Left ventricle myocardium inferior (tissue), 1 donor: Measurements from ENCODE around the gene OAF. TPM values are rescaled to one million over a fixed set of nuclear protein-coding genes. Genes with fewer than 3 reads are reported as not detected.

ENCODE experiments used
- DNase-seq: peaks from one replicate; pipeline ENCODE4 v3.0.0-alpha.2; 2020
- H3K27ac ChIP-seq: fragments of 200-600 bp; replicated peaks from 2 replicates; pipeline ENCODE4 v1.8.0; 2021
- H3K27me3 ChIP-seq: fragments of 200-600 bp; 2 replicates; pipeline ENCODE4 v1.8.0; 2021; ENCODE audit warnings: low read depth
- H3K36me3 ChIP-seq: fragments of 200-600 bp; 2 replicates; pipeline ENCODE4 v1.8.0; 2021
- H3K4me1 ChIP-seq: fragments of 200-600 bp; 2 replicates; pipeline ENCODE4 v1.8.0; 2021
- H3K4me3 ChIP-seq: fragments of 200-600 bp; 2 replicates; pipeline ENCODE4 v1.8.0; 2021; ENCODE audit warnings: mild to moderate bottlenecking, moderate library complexity
- H3K9me3 ChIP-seq: fragments of 200-600 bp; replicated peaks from 2 replicates; pipeline ENCODE4 v1.8.0; 2021
- intact Hi-C: fragments of 100-400 bp; cut with micrococcal nuclease; formaldehyde crosslinking; loops from one replicate; pipeline ENCODE4 v1.11.0; 2022
- total RNA-seq: library from RNA; stranded (reverse); fragmentation: NEBNext Ultra II Directional; extraction: Animal tissue kit (Norgen Biotek cat#: 25700); gene quantifications from one replicate; pipeline ENCODE4 v1.2.1, GENCODE V29; 2021
- TF ChIP-seq, protein P1 (sequence below): fragments of 200-600 bp; IDR thresholded peaks from 2 replicates; pipeline ENCODE4 v1.8.0; 2021; ENCODE audit warnings: antibody characterized with exemption, mild to moderate bottlenecking, borderline replicate concordance
- donor health status: DM: no; HTN: yes; CAD: no; lungs with severe emphysema.

The OAF gene
- total RNA-seq, 1 donor from 2014 or later = 23.7 TPM

DNA sequence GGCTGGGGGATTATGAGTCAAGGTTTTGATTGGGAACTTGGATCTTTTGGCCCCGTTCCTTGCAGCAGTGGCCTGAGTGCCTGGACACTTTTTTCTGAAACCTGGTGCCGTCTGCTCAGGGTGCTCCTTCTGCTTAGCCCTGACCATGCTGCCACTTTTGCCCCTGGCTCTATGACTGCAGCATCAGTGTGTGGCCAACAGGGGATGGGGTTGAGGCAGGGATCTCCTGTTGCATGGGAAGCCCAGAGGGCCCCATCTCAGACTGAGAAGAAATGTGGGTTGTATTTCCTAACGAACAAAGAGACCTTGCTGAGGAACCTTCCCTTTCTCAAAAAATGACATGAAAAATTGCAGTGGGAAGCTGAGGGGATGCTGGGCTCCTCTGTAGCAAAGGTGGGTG is 47.8 kb downstream of the OAF start:
- no peak for DNase-seq
- peaks cover 16% of the 10 kb centered on the region for H3K4me1 ChIP-seq
- intact Hi-C loops = no loop called here
- H3K36me3 ChIP-seq = no peaks in the 10 kb centered on the region
- no peak overlapping the region for H3K4me3 ChIP-seq
- H3K27me3 ChIP-seq = peaks cover 61% of the 10 kb centered on the region
- H3K27ac ChIP-seq = no peak overlapping the region
- H3K9me3 ChIP-seq = no peaks in the 10 kb centered on the region
- TF ChIP-seq, protein P1, sequence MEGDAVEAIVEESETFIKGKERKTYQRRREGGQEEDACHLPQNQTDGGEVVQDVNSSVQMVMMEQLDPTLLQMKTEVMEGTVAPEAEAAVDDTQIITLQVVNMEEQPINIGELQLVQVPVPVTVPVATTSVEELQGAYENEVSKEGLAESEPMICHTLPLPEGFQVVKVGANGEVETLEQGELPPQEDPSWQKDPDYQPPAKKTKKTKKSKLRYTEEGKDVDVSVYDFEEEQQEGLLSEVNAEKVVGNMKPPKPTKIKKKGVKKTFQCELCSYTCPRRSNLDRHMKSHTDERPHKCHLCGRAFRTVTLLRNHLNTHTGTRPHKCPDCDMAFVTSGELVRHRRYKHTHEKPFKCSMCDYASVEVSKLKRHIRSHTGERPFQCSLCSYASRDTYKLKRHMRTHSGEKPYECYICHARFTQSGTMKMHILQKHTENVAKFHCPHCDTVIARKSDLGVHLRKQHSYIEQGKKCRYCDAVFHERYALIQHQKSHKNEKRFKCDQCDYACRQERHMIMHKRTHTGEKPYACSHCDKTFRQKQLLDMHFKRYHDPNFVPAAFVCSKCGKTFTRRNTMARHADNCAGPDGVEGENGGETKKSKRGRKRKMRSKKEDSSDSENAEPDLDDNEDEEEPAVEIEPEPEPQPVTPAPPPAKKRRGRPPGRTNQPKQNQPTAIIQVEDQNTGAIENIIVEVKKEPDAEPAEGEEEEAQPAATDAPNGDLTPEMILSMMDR = no peak

DNA sequence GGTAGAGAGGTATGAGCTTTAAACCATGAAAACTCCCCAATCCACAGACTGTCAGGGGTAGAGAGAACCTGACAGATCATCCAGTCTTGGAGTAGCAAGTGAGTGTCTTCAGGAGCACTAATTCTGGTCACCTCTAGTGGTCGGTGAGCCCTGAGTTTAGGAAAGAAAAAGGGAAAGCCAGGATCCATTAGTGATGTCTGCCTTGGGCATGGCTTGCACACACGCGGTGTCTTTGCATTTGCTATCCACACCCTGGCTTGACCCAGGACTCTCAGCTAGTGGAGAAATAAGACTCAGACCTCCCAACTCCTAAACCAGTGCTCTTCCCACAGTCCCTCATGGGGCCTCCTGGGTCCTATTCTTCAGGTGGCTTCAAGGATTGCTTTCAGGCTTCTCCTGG is 48.4 kb downstream of the OAF start:
- no peak for DNase-seq
- Histone ChIP-seq H3K4me3 (no peak overlapping the region), H3K27me3 (peaks cover 57% of the 10 kb centered on the region), H3K4me1 (peaks cover 16% of the 10 kb centered on the region), H3K9me3 (no peaks in the 10 kb centered on the region), H3K36me3 (no peaks in the 10 kb centered on the region), H3K27ac (no peak overlapping the region)
- TF ChIP-seq, protein P1 = no peak
- intact Hi-C loops = no loop called here

DNA sequence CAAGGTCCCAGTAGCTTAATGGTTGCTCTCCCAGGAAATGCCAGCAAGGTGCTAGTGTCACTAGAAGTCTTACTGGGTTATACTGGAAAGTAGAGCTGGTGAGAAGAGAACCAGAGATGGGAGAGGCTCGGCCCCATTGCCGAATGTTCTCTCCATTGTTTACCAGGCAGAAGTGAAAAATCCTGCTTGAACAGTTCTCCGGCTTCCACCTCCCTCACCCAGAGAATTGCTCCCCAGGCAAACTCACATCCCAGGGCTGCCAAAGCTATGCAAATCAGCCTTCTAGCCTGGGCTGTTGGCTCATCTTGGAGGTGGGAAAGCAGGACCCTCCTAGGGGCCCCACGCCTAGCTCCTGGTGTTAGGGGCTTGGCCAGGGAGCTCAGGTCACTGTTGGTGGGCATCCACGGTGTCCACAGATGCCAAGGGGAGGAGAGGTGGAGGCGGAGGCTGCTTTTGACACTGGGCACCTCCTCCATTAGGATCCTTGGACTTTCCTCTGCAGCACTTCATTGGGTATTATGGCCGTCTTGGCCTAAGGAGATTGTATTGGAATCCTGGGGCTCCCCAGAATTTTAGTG is 49.2 kb downstream of the OAF start:
- Histone ChIP-seq H3K27ac (no peak overlapping the region), H3K4me3 (no peak overlapping the region), H3K9me3 (no peaks in the 10 kb centered on the region), H3K36me3 (no peaks in the 10 kb centered on the region), H3K27me3 (peaks cover 57% of the 10 kb centered on the region), H3K4me1 (peaks cover 15% of the 10 kb centered on the region)
- intact Hi-C loops = no loop called here
- TF ChIP-seq, protein P1 = no peak
- no peak for DNase-seq

DNA sequence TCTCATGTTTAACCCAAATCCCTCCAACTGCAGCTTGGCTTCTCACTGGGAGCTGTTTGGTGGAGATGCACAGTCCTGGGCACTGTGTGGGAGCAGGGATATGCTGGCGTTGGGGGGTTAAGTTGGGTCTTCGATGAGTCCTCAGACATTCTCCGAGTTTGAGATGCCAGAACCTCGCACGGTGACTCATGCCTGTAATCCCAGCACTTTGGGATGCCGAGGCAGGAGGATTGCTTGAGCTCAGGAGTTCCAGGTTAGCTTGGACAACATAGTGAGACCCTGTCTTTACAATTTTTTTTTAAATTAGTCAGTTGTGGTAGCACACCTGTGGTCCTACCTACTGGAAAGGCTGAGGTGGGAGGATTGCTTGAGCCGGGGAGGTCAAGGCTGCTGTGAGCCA is 49.8 kb downstream of the OAF start:
- TF ChIP-seq, protein P1 = no peak

DNA sequence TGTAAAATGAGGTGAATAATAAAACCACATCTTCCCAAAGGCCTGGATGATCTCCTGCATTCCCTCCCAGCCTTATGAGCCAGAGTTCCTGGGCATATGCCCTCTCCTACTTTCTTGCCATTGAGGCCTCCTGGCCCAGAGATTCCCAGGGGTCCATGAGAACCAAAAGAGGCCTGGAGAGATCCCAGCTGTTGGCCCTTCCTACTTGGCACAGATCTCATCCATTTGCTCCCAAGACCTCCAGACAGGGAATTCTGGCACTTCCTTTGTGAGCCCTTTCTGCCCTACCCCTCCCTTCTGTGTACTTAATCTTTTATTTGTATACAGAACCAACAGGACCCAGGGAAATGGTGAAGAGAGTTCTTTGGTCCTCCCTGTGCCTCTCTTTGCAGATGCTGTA is 50.5 kb downstream of the OAF start:
- no peak for DNase-seq
- H3K36me3 ChIP-seq = no peaks in the 10 kb centered on the region
- intact Hi-C loops = no loop called here
- no peak overlapping the region for H3K27ac ChIP-seq
- peaks cover 58% of the 10 kb centered on the region for H3K27me3 ChIP-seq
- peaks cover 3% of the 10 kb centered on the region for H3K4me1 ChIP-seq
- H3K9me3 ChIP-seq = no peaks in the 10 kb centered on the region
- no peak overlapping the region for H3K4me3 ChIP-seq
- TF ChIP-seq, protein P1 = no peak

More for the DNA sequence above, 49.8 kb downstream of the OAF start:
- H3K27me3 ChIP-seq = peaks cover 57% of the 10 kb centered on the region
- H3K4me3 ChIP-seq = no peak overlapping the region
- no peaks in the 10 kb centered on the region for H3K9me3 ChIP-seq
- H3K27ac ChIP-seq = no peak overlapping the region
- no peak for DNase-seq
- H3K4me1 ChIP-seq = peaks cover 9% of the 10 kb centered on the region
- intact Hi-C loops = no loop called here
- H3K36me3 ChIP-seq = no peaks in the 10 kb centered on the region
